GM13977 (cell line): Measurements from ENCODE around the gene IL1R2.

Source experiments
- DNase-seq: peaks from one replicate; pipeline ENCODE4 v3.0.0; 2012; ENCODE audit warnings: low spot score
- in situ Hi-C: fragments of 300-500 bp; cut with MboI; formaldehyde crosslinking; loops from one replicate; pipeline ENCODE4 v1.12.0; 2022; ENCODE audit warnings: low sequenced_read_pairs, low pct_unique_long_range_greater_than_20kb, mixed read lengths, inconsistent platforms; ENCODE audit not compliant: unreplicated experiment
- TF ChIP-seq, protein P1 (sequence below): IDR thresholded peaks from 2 replicates; pipeline ENCODE4 v1.5.1; 2012; ENCODE audit warnings: mild to moderate bottlenecking, control low read depth; ENCODE audit not compliant: insufficient read depth; ENCODE audit errors: extremely low read depth, missing control alignments

IL1R2 gene

DNA sequence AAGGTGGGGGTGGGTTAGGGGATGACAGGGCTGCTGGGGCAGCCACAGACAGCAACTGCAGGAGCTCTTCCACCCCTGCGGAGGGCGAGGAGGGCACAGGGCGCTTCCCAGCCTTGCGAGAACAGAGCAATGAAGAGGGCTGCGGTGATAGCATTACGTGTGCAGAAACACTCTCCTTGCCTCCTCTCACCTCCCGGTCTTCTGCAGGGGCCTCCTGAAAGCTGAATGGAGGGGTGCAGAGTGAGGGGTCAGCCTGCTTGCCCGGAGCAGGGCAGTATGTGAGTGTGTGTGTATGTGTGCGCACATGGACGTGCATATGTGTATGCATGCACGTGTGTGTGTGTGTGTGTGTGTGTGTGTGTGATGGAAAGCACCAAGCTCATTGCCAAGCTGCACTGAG, 29.5 kb upstream of the IL1R2 start:
- in situ Hi-C loops, result no loop called here

DNA sequence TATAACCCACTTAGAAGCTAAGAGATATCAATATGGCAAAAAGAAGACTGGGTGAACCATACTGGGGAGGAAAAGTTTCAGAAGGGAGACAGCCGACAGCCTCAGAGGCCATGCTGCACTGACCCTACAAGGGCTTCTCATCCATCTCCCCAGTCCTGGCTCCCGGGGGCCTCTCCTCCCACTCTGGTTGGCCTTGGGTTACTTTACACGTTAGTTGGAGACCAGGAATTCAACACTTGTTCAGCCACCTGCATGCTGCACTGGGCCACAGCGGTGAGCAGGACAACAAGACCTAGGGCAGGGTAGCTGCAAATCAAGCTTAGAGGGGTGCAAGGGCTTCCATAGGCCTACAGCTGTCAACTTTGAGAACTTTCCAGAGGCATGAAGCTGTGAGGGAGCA, 28.6 kb upstream of the IL1R2 start:
- TF ChIP-seq, protein P1, sequence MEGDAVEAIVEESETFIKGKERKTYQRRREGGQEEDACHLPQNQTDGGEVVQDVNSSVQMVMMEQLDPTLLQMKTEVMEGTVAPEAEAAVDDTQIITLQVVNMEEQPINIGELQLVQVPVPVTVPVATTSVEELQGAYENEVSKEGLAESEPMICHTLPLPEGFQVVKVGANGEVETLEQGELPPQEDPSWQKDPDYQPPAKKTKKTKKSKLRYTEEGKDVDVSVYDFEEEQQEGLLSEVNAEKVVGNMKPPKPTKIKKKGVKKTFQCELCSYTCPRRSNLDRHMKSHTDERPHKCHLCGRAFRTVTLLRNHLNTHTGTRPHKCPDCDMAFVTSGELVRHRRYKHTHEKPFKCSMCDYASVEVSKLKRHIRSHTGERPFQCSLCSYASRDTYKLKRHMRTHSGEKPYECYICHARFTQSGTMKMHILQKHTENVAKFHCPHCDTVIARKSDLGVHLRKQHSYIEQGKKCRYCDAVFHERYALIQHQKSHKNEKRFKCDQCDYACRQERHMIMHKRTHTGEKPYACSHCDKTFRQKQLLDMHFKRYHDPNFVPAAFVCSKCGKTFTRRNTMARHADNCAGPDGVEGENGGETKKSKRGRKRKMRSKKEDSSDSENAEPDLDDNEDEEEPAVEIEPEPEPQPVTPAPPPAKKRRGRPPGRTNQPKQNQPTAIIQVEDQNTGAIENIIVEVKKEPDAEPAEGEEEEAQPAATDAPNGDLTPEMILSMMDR, result no peak
- in situ Hi-C loops, result no loop called here

More for the DNA sequence above, 29.5 kb upstream of the IL1R2 start:
- TF ChIP-seq, protein P1, result no peak
- DNase-seq, result no peak

DNA sequence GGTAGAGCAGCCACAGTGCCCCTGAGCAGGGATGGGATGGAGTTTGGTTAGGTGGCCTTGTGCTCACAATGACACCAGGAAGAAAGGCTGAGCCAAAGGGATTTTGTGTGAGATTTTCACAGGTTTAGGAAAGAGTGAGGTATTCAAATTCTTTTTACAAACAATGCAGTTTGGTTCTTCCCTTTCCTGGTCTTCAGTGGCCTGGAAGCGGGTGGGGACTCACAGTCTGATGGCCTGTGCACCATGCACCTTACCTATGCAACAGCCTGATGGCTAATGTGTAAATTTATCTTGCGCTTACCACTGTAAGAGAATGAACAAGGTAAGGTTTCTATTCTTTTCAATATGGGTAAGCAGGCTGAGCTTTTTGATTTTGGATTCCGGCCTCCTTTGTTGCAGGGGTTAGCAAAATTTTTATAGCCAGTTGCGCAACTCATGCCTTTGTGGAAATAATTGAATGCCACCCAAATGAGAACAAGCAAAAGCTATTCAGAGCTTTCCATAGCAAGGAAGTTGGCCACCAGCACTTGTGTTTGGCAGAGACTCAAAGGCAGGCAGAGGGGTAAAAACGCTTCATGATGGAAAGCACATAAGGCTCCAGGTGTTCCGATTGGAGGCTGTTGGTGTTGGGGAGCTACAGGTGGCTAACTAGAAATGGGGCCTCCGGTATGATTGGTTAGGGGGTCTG, 23.8 kb upstream of the IL1R2 start:
- in situ Hi-C loops, result no loop called here
- TF ChIP-seq, protein P1, result no peak
- no peak for DNase-seq

More for the DNA sequence above, 28.6 kb upstream of the IL1R2 start:
- DNase-seq, result no peak

DNA sequence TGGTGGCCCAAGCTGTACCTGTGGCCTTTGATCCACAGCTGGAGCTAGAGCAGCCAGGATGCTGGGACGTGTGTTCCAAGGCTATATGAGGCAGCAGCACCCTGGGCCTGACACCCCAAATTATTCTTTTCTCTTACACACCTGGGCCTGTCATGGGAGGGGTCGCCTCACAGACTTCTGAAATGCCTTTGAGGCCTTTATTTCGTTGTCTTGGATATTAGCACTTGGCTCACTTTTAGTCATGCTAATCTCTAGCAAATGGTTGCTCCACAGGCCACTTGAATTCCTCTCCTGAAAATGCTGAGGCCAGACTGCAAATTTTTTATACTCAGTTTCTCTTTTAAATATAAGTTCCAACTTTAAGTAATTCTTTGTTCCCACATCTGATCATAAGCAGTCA, 22.0 kb upstream of the IL1R2 start:
- in situ Hi-C loops, result no loop called here
- TF ChIP-seq, protein P1, result no peak
- DNase-seq, result no peak

DNA sequence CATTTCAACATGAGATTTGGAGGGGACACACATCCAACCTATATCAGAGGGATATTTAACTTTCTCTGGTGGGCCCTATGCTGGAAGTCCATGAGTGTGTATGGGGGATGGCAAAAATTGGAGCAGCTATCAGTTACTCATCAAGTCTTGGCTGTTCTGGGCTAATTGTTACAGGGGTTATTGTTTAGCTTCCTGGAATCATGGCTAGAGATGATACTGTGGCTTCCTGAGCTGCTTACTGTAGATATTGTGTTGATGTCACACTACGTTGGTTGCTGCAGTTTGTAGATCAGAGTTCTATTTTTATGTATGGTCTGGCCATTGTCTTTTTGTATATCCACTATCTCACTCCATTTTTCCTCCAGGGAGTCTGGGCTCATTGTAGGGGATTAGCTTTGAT, 20.9 kb upstream of the IL1R2 start:
- in situ Hi-C loops, result no loop called here
- DNase-seq, result no peak
- TF ChIP-seq, protein P1, result no peak

DNA sequence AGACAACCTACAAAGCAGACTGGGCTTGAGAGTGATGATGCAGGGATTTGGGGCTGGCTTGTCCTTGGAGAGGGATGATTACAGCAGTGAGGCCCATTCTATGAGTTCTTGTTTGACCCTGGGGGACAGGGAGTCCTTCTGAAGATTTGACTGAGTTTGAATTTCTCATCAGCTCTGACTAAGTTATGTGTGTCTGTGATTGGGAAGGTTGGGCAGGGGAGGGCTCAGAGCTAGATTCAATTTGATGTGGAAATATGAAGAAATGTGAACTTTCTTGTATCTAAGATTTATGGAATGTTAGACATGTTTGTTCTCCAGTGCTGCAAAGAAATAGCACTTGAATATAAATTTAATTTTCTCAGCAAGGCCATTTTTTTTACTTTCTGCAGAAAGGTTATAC, 19.9 kb upstream of the IL1R2 start:
- TF ChIP-seq, protein P1, result no peak
- in situ Hi-C loops, result no loop called here
- DNase-seq, result no peak
